GM23338 (cell line): ENCODE results near the gene INTS6L.

ENCODE experiments used
- CREB1 ChIP-seq: fragments of 250-450 bp; sonication (Bioruptor Pico); IDR thresholded peaks from 2 replicates; pipeline ENCODE4 v1.5.0; 2020; ENCODE audit warnings: low read depth, mild to moderate bottlenecking, moderate library complexity
- CTCF ChIP-seq, 2 experiments: fragments of 200-600 bp in 1 of 2; sonication (generic) in 1 of 2; conservative IDR thresholded peaks; 2 replicates each; pipeline versions ENCODE4 v1.5.1 to v1.6.1; 2016 to 2017; ENCODE audit warnings: antibody characterized with exemption in 2 of 2, low read depth in 2 of 2, mild to moderate bottlenecking in 2 of 2, moderate library complexity in 1 of 2
- EZH2 ChIP-seq: fragments of 200-600 bp; sonication (generic); IDR thresholded peaks from one replicate; pipeline ENCODE4 v1.8.0; 2017; ENCODE audit warnings: antibody characterized with exemption, mild to moderate bottlenecking, low read depth; ENCODE audit not compliant: unreplicated experiment
- EZH2phosphoT487 ChIP-seq: fragments of 200-600 bp; sonication (generic); IDR thresholded peaks from one replicate; pipeline ENCODE4 v1.8.1; 2018; ENCODE audit warnings: antibody characterized with exemption; ENCODE audit not compliant: unreplicated experiment
- JUNB ChIP-seq: IDR thresholded peaks from one replicate; pipeline ENCODE4 v1.6.1; 2016; ENCODE audit warnings: antibody characterized with exemption; ENCODE audit not compliant: unreplicated experiment
- NANOG ChIP-seq: IDR thresholded peaks from 2 replicates; pipeline ENCODE4 v1.6.1; 2016; ENCODE audit warnings: antibody characterized with exemption, borderline replicate concordance
- POLR2AphosphoS5 ChIP-seq: IDR thresholded peaks from 2 replicates; pipeline ENCODE4 v1.6.1; 2016; ENCODE audit warnings: antibody characterized with exemption, low read depth
- STAT1 ChIP-seq: IDR thresholded peaks from one replicate; pipeline ENCODE4 v1.6.1; 2016; ENCODE audit warnings: antibody characterized with exemption; ENCODE audit not compliant: unreplicated experiment
- TF ChIP-seq, protein P1 (sequence below): IDR thresholded peaks from one replicate; pipeline ENCODE4 v1.6.1; 2018; ENCODE audit warnings: antibody characterized with exemption; ENCODE audit not compliant: unreplicated experiment

DNA sequence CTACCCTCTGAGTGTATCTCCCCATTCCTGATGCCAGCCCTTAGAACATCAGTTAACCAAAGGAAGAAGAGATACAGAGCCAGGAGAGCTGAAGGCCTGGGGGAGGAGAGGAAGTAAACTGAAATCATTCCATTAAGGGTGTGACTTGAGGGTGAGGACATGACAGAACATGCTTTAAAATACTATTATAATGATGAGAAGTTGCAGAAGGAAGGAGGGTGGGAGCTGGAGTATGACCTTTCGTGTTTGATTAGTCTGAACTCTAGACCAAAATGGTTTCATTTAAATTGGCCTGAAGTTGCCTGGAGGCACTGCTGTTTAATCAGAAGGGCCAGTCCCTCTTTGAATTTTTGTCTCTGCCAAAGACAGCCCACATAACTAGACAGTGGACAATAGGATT lies 11.4 kb downstream of the INTS6L start:
- TF ChIP-seq CTCF (conservative IDR thresholded peaks at IDR 0.05; ENCODE audit: low read depth in 2 of 2) = no peak
- no peak for TF ChIP-seq POLR2AphosphoS5
- no peak for TF ChIP-seq EZH2phosphoT487
- TF ChIP-seq NANOG = no peak
- no peak for TF ChIP-seq STAT1
- TF ChIP-seq, protein P1, sequence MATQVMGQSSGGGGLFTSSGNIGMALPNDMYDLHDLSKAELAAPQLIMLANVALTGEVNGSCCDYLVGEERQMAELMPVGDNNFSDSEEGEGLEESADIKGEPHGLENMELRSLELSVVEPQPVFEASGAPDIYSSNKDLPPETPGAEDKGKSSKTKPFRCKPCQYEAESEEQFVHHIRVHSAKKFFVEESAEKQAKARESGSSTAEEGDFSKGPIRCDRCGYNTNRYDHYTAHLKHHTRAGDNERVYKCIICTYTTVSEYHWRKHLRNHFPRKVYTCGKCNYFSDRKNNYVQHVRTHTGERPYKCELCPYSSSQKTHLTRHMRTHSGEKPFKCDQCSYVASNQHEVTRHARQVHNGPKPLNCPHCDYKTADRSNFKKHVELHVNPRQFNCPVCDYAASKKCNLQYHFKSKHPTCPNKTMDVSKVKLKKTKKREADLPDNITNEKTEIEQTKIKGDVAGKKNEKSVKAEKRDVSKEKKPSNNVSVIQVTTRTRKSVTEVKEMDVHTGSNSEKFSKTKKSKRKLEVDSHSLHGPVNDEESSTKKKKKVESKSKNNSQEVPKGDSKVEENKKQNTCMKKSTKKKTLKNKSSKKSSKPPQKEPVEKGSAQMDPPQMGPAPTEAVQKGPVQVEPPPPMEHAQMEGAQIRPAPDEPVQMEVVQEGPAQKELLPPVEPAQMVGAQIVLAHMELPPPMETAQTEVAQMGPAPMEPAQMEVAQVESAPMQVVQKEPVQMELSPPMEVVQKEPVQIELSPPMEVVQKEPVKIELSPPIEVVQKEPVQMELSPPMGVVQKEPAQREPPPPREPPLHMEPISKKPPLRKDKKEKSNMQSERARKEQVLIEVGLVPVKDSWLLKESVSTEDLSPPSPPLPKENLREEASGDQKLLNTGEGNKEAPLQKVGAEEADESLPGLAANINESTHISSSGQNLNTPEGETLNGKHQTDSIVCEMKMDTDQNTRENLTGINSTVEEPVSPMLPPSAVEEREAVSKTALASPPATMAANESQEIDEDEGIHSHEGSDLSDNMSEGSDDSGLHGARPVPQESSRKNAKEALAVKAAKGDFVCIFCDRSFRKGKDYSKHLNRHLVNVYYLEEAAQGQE = no peak
- TF ChIP-seq JUNB = no peak
- no peak for TF ChIP-seq CREB1 (CRISPR knock-in tag)
- TF ChIP-seq EZH2 = no peak
